Measurements from ENCODE around the gene MFSD8. TPM values are rescaled to one million over a fixed set of nuclear protein-coding genes. Genes with fewer than 3 reads are reported as not detected.
"Not testable (repeated sequence)": the region's sequence is repeated elsewhere in the genome, so short reads cannot be mapped to it uniquely, and the experiment has no call there.

The MFSD8 gene
- total and polyA plus RNA-seq, 3 experiments from 2014 or later = 5.3 to 23.4 (median 17.8) TPM

GRCh38 chr4:127965803-127966175 lies 816 bp upstream of the MFSD8 start:
- peak; percentile 57 to 83 (median 67) for DNase-seq
- ChIA-PET CTCF (interaction anchor here (0.6 to 2.5 kb wide), 8 partner anchors 8 to 588 kb away, joined by 3 to 11 read pairs (median 4); partner anchors contain the start of genes LARP1B and PLK4), POLR2A (interaction anchor here (0.7 to 3.6 kb wide), 8 partner anchors 20 to 1127 kb away, joined by 3 to 56 read pairs (median 4); partner anchors contain the start of genes JADE1, LARP1B, PGRMC2 and PLK4)
- H3K4me1 ChIP-seq (ENCODE audit: insufficient read depth, low read length) = peaks cover 18% of the 10 kb centered on the region
- no peaks in the 10 kb centered on the region for H3K27me3 ChIP-seq (ENCODE audit: insufficient read depth, low read length, poor library complexity, severe bottlenecking)
- H3K9me3 ChIP-seq (ENCODE audit: low read length) = no peaks in the 10 kb centered on the region
- peak overlapping the region; percentile 100 for H3K4me3 ChIP-seq (ENCODE audit: low read length)
- H3K27me3 Mint-ChIP-seq = peaks cover 0 to 2% of the 10 kb centered on the region in 2 donors
- peak overlapping the region; percentile 90 to 99 (median 94) for H3K4me3 Mint-ChIP-seq
- H3K36me3 ChIP-seq (ENCODE audit: insufficient read depth, low read length) = no peaks in the 10 kb centered on the region
- H3K27ac ChIP-seq (ENCODE audit: low read depth, low read length) = peak overlapping the region; percentile 98
- peaks cover 0 to 35% (median 0%) of the 10 kb centered on the region in 3 donors for H3K36me3 Mint-ChIP-seq
- peaks cover 32 to 64% (median 43%) of the 10 kb centered on the region in 3 donors for H3K4me1 Mint-ChIP-seq
- H3K27ac Mint-ChIP-seq = peak overlapping the region; percentile 88 to 97 (median 96)
- H3K9me3 Mint-ChIP-seq = no peaks in the 10 kb centered on the region

- H3K4me1 Mint-ChIP-seq = peaks cover 32 to 68% (median 43%) of the 10 kb centered on the region in 3 donors
- DNase-seq = peak in 3 of 5 donors; percentile 9 to 55 (median 21)
- H3K4me3 ChIP-seq (ENCODE audit: low read length) = peak overlapping the region; percentile 100
- POLR2A ChIA-PET = interaction anchor here (0.6 to 3.6 kb wide), 5 partner anchors 84 to 850 kb away, joined by 3 to 56 read pairs (median 5); partner anchors contain the start of genes JADE1, LARP1B, PGRMC2 and PLK4
- H3K27ac ChIP-seq (ENCODE audit: low read depth, low read length) = peak overlapping the region; percentile 98
- H3K9me3 ChIP-seq (ENCODE audit: low read length); H3K9me3 Mint-ChIP-seq; H3K36me3 ChIP-seq (ENCODE audit: insufficient read depth, low read length); H3K27me3 ChIP-seq (ENCODE audit: insufficient read depth, low read length, poor library complexity, severe bottlenecking); H3K27me3 Mint-ChIP-seq: not testable (repeated sequence)
- peak overlapping the region; percentile 88 to 97 (median 96) for H3K27ac Mint-ChIP-seq
- peaks cover 18% of the 10 kb centered on the region for H3K4me1 ChIP-seq (ENCODE audit: insufficient read depth, low read length)
- H3K36me3 Mint-ChIP-seq = peaks cover 0 to 35% (median 0%) of the 10 kb centered on the region in 3 donors
- H3K4me3 Mint-ChIP-seq = peak overlapping the region; percentile 90 to 99 (median 94)
- CTCF ChIA-PET = interaction anchor here (1.2 to 2.5 kb wide), 4 partner anchors 9 to 96 kb away, joined by 3 to 11 read pairs (median 6); partner anchors contain the start of gene LARP1B
Measured at GRCh38 chr4:127964426-127965061, 429 bp downstream of the MFSD8 start.

GRCh38 chr4:127963633-127964398 lies 1.2 kb downstream of the MFSD8 start:
- Mint-ChIP-seq H3K4me1 (peaks cover 32 to 70% (median 49%) of the 10 kb centered on the region in 3 donors), H3K4me3 (peak overlapping the region; percentile 84 to 97 (median 86)), H3K36me3 (peaks cover 0 to 38% (median 0%) of the 10 kb centered on the region in 3 donors), H3K27ac (peak overlapping the region; percentile 76 to 92 (median 90))
- not testable (repeated sequence) for H3K36me3 ChIP-seq (ENCODE audit: insufficient read depth, low read length); H3K4me3 ChIP-seq (ENCODE audit: low read length); H3K9me3 Mint-ChIP-seq; H3K9me3 ChIP-seq (ENCODE audit: low read length); H3K27me3 ChIP-seq (ENCODE audit: insufficient read depth, low read length, poor library complexity, severe bottlenecking); H3K27ac ChIP-seq (ENCODE audit: low read depth, low read length); H3K27me3 Mint-ChIP-seq
- CTCF ChIA-PET = interaction anchor here (2.5 kb wide), 1 partner anchor 15 kb away, joined by 6 read pairs; no protein-coding TSS in a partner anchor
- H3K4me1 ChIP-seq (ENCODE audit: insufficient read depth, low read length) = peaks cover 18% of the 10 kb centered on the region
- POLR2A ChIA-PET = interaction anchor here (0.6 to 3.6 kb wide), 3 partner anchors 76 to 851 kb away, joined by 3 to 56 read pairs (median 3); partner anchors contain the start of gene LARP1B
- DNase-seq = peak; percentile 7 to 57 (median 25)

- ChIA-PET POLR2A (no interaction called here), CTCF (no interaction called here)
- H3K9me3 Mint-ChIP-seq = no peaks in the 10 kb centered on the region
- no peak overlapping the region for H3K27ac Mint-ChIP-seq
- H3K27me3 Mint-ChIP-seq = no peaks in the 10 kb centered on the region
- H3K9me3 ChIP-seq (ENCODE audit: low read length) = no peaks in the 10 kb centered on the region
- no peak overlapping the region for H3K4me3 Mint-ChIP-seq
- peaks cover 0 to 46% (median 5%) of the 10 kb centered on the region in 3 donors for H3K36me3 Mint-ChIP-seq
- peaks cover 6% of the 10 kb centered on the region for H3K4me1 ChIP-seq (ENCODE audit: insufficient read depth, low read length)
- peaks cover 29 to 61% (median 43%) of the 10 kb centered on the region in 3 donors for H3K4me1 Mint-ChIP-seq
- H3K36me3 ChIP-seq (ENCODE audit: insufficient read depth, low read length) = no peaks in the 10 kb centered on the region
- no peak overlapping the region for H3K4me3 ChIP-seq (ENCODE audit: low read length)
- H3K27ac ChIP-seq (ENCODE audit: low read depth, low read length) = no peak overlapping the region
- no peaks in the 10 kb centered on the region for H3K27me3 ChIP-seq (ENCODE audit: insufficient read depth, low read length, poor library complexity, severe bottlenecking)
- no peak for DNase-seq
Measured at GRCh38 chr4:127959794-127960193, 5.2 kb downstream of the MFSD8 start.

GRCh38 chr4:127957105-127957504 lies 7.9 kb downstream of the MFSD8 start:
- H3K27ac ChIP-seq (ENCODE audit: low read depth, low read length) = no peak overlapping the region

GRCh38 chr4:127936974-127937373 lies 28.0 kb downstream of the MFSD8 start:
- no peaks in the 10 kb centered on the region for H3K9me3 Mint-ChIP-seq
- Histone ChIP-seq H3K27me3 (ENCODE audit: insufficient read depth, low read length, poor library complexity, severe bottlenecking) (no peaks in the 10 kb centered on the region), H3K4me3 (ENCODE audit: low read length) (no peak overlapping the region), H3K27ac (ENCODE audit: low read depth, low read length) (no peak overlapping the region), H3K4me1 (ENCODE audit: insufficient read depth, low read length) (no peaks in the 10 kb centered on the region), H3K9me3 (ENCODE audit: low read length) (no peaks in the 10 kb centered on the region), H3K36me3 (ENCODE audit: insufficient read depth, low read length) (no peaks in the 10 kb centered on the region)
- H3K4me3 Mint-ChIP-seq = no peak overlapping the region
- H3K4me1 Mint-ChIP-seq = peaks cover 0 to 8% (median 0%) of the 10 kb centered on the region in 3 donors
- H3K27ac Mint-ChIP-seq = peak overlapping the region in 3 of 8 donors; percentile 35 to 54 (median 51)
- no peak for DNase-seq
- peaks cover 0 to 33% (median 21%) of the 10 kb centered on the region in 3 donors for H3K36me3 Mint-ChIP-seq
- CTCF ChIA-PET = no interaction called here
- POLR2A ChIA-PET = no interaction called here
- no peaks in the 10 kb centered on the region for H3K27me3 Mint-ChIP-seq

More at GRCh38 chr4:127957105-127957504, 7.9 kb downstream of the MFSD8 start:
- Mint-ChIP-seq H3K27ac (no peak overlapping the region), H3K27me3 (no peaks in the 10 kb centered on the region), H3K9me3 (no peaks in the 10 kb centered on the region), H3K4me1 (peaks cover 14 to 50% (median 29%) of the 10 kb centered on the region in 3 donors), H3K4me3 (no peak overlapping the region), H3K36me3 (peaks cover 0 to 45% (median 8%) of the 10 kb centered on the region in 3 donors)
- no peaks in the 10 kb centered on the region for H3K9me3 ChIP-seq (ENCODE audit: low read length)
- H3K36me3 ChIP-seq (ENCODE audit: insufficient read depth, low read length) = no peaks in the 10 kb centered on the region
- H3K4me3 ChIP-seq (ENCODE audit: low read length) = no peak overlapping the region
- ChIA-PET POLR2A (no interaction called here), CTCF (no interaction called here)
- DNase-seq = no peak
- no peaks in the 10 kb centered on the region for H3K27me3 ChIP-seq (ENCODE audit: insufficient read depth, low read length, poor library complexity, severe bottlenecking)
- H3K4me1 ChIP-seq (ENCODE audit: insufficient read depth, low read length) = no peaks in the 10 kb centered on the region

GRCh38 chr4:127931836-127932235 lies 33.1 kb downstream of the MFSD8 start:
- H3K27ac Mint-ChIP-seq; H3K9me3 ChIP-seq (ENCODE audit: low read length); DNase-seq; POLR2A ChIA-PET; H3K27me3 ChIP-seq (ENCODE audit: insufficient read depth, low read length, poor library complexity, severe bottlenecking); H3K9me3 Mint-ChIP-seq; H3K4me3 ChIP-seq (ENCODE audit: low read length); CTCF ChIA-PET; H3K4me1 ChIP-seq (ENCODE audit: insufficient read depth, low read length); H3K4me3 Mint-ChIP-seq; H3K4me1 Mint-ChIP-seq; H3K36me3 ChIP-seq (ENCODE audit: insufficient read depth, low read length); H3K27ac ChIP-seq (ENCODE audit: low read depth, low read length); H3K27me3 Mint-ChIP-seq: not testable (repeated sequence)
- H3K36me3 Mint-ChIP-seq = peaks cover 0 to 32% (median 10%) of the 10 kb centered on the region in 3 donors
